Muscle of back (tissue), 11 donors: ENCODE data around the gene RFX3. TPM values are rescaled to one million over a fixed set of nuclear protein-coding genes. Genes with fewer than 3 reads are reported as not detected.
A peak's percentile ranks its signal among the peaks of the same experiment; 100 is the strongest.
"Not testable (repeated sequence)": the region's sequence is repeated elsewhere in the genome, so short reads cannot be mapped to it uniquely, and the experiment has no call there.

Experiments used
- DNase-seq, 3 donors: peaks; one replicate each; pipeline versions ENCODE4 v3.0.0 to v3.0.0-alpha.2; 2013
- polyA plus RNA-seq, 10 donors: library from polyadenylated mRNA; unstranded; fragments of 120-200 nt; gene quantifications; one replicate each; pipeline ENCODE4 v1.2.1, GENCODE V29; 2013; ENCODE audit not compliant: insufficient read length in 10 of 10

The RFX3 gene
- polyA plus RNA-seq, 10 donors: 3.3 to 7.3 (median 5.7) TPM

- no peak for DNase-seq
These were observed 166.6 kb downstream of the RFX3 start for GRCh38 chr9:3359048-3359692.

- peak in 1 of 3 donors; percentile 3 for DNase-seq
These were observed 177.6 kb downstream of the RFX3 start for GRCh38 chr9:3348169-3348568.

GRCh38 chr9:3346549-3346948, 179.3 kb downstream of the RFX3 start:
- no peak for DNase-seq

GRCh38 chr9:3343671-3344070, 182.1 kb downstream of the RFX3 start:
- no peak for DNase-seq

GRCh38 chr9:3342159-3342777, 183.5 kb downstream of the RFX3 start:
- peak in 1 of 3 donors; percentile 39 for DNase-seq

GRCh38 chr9:3337515-3338225, 188.1 kb downstream of the RFX3 start:
- peak in 2 of 3 donors; percentile 24 to 34 for DNase-seq

- DNase-seq: no peak
These were observed 188.8 kb downstream of the RFX3 start for GRCh38 chr9:3336951-3337350.

GRCh38 chr9:3332802-3333201, 193.0 kb downstream of the RFX3 start:
- DNase-seq: no peak

GRCh38 chr9:3331801-3332200, 194.0 kb downstream of the RFX3 start:
- no peak for DNase-seq

- DNase-seq: peak in 1 of 3 donors; percentile 49
These were observed 194.9 kb downstream of the RFX3 start for GRCh38 chr9:3330792-3331420.

- DNase-seq: no peak
These were observed 196.4 kb downstream of the RFX3 start for GRCh38 chr9:3329361-3329760.

- DNase-seq: no peak
These were observed 202.1 kb downstream of the RFX3 start for GRCh38 chr9:3323714-3324113.

GRCh38 chr9:3321186-3321585, 204.6 kb downstream of the RFX3 start:
- DNase-seq: no peak

GRCh38 chr9:3312595-3312994, 213.2 kb downstream of the RFX3 start:
- not testable (repeated sequence) for DNase-seq

- no peak for DNase-seq
These were observed 217.2 kb downstream of the RFX3 start for GRCh38 chr9:3308609-3309008.

GRCh38 chr9:3304388-3304787, 221.4 kb downstream of the RFX3 start:
- not testable (repeated sequence) for DNase-seq

- DNase-seq: no peak
These were observed 225.9 kb downstream of the RFX3 start for GRCh38 chr9:3299872-3300271.

- DNase-seq: no peak
These were observed 229.3 kb downstream of the RFX3 start for GRCh38 chr9:3296536-3296935.

GRCh38 chr9:3292311-3292710, 233.5 kb downstream of the RFX3 start:
- no peak for DNase-seq

- DNase-seq: no peak
These were observed 235.5 kb downstream of the RFX3 start for GRCh38 chr9:3290231-3290840.

GRCh38 chr9:3288686-3289085, 237.1 kb downstream of the RFX3 start:
- no peak for DNase-seq
